Measurements from ENCODE around the gene TTC7B.

GRCh38 chr14:90839889-90840266 is 23.6 kb upstream of the TTC7B start:
- TF ChIP-seq GATA2 (IDR thresholded peaks at IDR 0.05; ENCODE audit: low read depth, low read length) (no peak), GATA3 (IDR thresholded peaks at IDR 0.05; ENCODE audit: low read depth, low read length) (no peak)
